ENCODE measurements around the gene TTC13. TPM values are rescaled to one million over a fixed set of nuclear protein-coding genes. Genes with fewer than 3 reads are reported as not detected.

The TTC13 gene
- total RNA-seq, 1 experiment from 2014 or later: 28.2 TPM

- no peak for DNase-seq (ENCODE audit: extremely low read depth, low read depth)
These were observed 20.3 kb downstream of the TTC13 start for GRCh38 chr1:230958370-230958769.

- no peak for DNase-seq (ENCODE audit: extremely low read depth, low read depth)
These were observed 21.1 kb downstream of the TTC13 start for GRCh38 chr1:230957580-230957989.

- DNase-seq (ENCODE audit: extremely low read depth, low read depth): no peak
These were observed 28.3 kb downstream of the TTC13 start for GRCh38 chr1:230950404-230950803.

- DNase-seq (ENCODE audit: extremely low read depth, low read depth): no peak
These were observed 29.8 kb downstream of the TTC13 start for GRCh38 chr1:230948903-230949302.

GRCh38 chr1:230948301-230948700, 30.4 kb downstream of the TTC13 start:
- no peak for DNase-seq (ENCODE audit: extremely low read depth, low read depth)

GRCh38 chr1:230943048-230943593, 35.5 kb downstream of the TTC13 start:
- DNase-seq (ENCODE audit: extremely low read depth, low read depth): no peak

GRCh38 chr1:230940848-230941247, 37.8 kb downstream of the TTC13 start:
- no peak for DNase-seq (ENCODE audit: extremely low read depth, low read depth)

GRCh38 chr1:230939806-230940489, 38.7 kb downstream of the TTC13 start:
- DNase-seq (ENCODE audit: extremely low read depth, low read depth): no peak

- no peak for DNase-seq (ENCODE audit: extremely low read depth, low read depth)
These were observed 39.7 kb downstream of the TTC13 start for GRCh38 chr1:230938924-230939368.

GRCh38 chr1:230937371-230937770, 41.3 kb downstream of the TTC13 start:
- no peak for DNase-seq (ENCODE audit: extremely low read depth, low read depth)

GRCh38 chr1:230936475-230936874, 42.2 kb downstream of the TTC13 start:
- no peak for DNase-seq (ENCODE audit: extremely low read depth, low read depth)

- DNase-seq (ENCODE audit: extremely low read depth, low read depth): no peak
These were observed 42.8 kb downstream of the TTC13 start for GRCh38 chr1:230935852-230936251.

GRCh38 chr1:230930986-230931385, 47.7 kb downstream of the TTC13 start:
- DNase-seq (ENCODE audit: extremely low read depth, low read depth): no peak

GRCh38 chr1:230926182-230926581, 52.5 kb downstream of the TTC13 start:
- DNase-seq (ENCODE audit: extremely low read depth, low read depth): no peak

GRCh38 chr1:230925608-230926007, 53.1 kb downstream of the TTC13 start:
- no peak for DNase-seq (ENCODE audit: extremely low read depth, low read depth)

- no peak for DNase-seq (ENCODE audit: extremely low read depth, low read depth)
These were observed 55.5 kb downstream of the TTC13 start for GRCh38 chr1:230923176-230923575.

GRCh38 chr1:230922620-230923019, 56.0 kb downstream of the TTC13 start:
- DNase-seq (ENCODE audit: extremely low read depth, low read depth): no peak

GRCh38 chr1:230919207-230919606, 59.5 kb downstream of the TTC13 start:
- no peak for DNase-seq (ENCODE audit: extremely low read depth, low read depth)

- peak; percentile 83 for DNase-seq (ENCODE audit: extremely low read depth, low read depth)
These were observed 61.2 kb downstream of the TTC13 start for GRCh38 chr1:230917284-230918135.

GRCh38 chr1:230916587-230917283, 61.9 kb downstream of the TTC13 start:
- no peak for DNase-seq (ENCODE audit: extremely low read depth, low read depth)

- DNase-seq (ENCODE audit: extremely low read depth, low read depth): no peak
These were observed 63.6 kb downstream of the TTC13 start for GRCh38 chr1:230915078-230915477.

Measured in NCI-H460 (cell line).